HG03108 (cell line): ENCODE measurements around the gene IRF2BP1.
"Not testable (repeated sequence)": the region's sequence is repeated elsewhere in the genome, so short reads cannot be mapped to it uniquely, and the experiment has no call there.

Experiments
- ATAC-seq: cut with Tn5 transposase; IDR thresholded peaks from one replicate; pipeline ENCODE4 v1.9.1; 2021; ENCODE audit warnings: moderate library complexity; ENCODE audit not compliant: unreplicated experiment

The IRF2BP1 gene

DNA sequence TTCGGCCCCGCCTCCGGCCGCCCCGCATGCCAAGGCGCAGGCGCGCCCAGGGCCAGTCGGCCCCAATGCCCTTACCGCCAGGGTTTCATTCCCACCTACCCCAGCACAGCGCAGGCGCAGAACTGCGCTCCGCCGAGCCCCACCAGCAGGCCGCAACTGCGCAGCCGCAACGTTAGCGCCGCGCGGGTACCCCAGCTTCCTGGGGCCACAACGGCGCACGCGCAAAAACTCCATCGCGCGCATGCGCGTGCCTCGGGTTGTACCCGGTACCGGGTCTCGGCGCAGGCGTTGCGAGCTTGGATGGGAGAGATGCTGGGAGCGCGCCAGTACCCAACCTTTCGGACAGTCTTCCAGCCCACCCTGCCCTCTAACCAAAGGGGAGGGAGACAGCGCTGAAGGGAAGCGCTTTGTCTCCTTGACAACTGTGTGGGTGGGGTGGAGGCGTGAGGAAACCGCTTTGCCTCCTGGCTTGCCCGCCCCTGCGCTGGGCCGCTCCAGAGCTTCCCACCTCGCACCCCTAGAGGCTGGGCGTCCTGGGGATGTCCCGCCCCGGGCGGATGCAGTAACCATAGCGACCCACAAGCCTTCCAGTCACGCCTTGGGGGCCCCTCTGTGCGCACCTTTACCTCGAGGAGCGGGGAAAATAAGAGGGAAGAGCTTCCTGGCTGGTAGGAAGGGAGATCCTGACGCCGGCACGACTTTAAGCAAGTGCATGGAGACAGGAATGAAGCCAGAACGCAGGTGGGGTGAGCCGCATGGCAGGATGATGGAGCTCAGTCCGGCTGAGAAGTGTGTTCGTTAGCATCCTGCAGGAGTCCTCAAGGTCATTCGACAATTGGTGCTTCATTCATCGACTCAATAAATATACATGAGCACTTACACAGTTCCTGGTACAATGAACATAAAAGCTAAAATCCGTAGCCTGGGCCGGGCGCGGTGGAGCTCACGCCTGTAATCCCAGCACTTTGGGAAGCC lies 17.0 kb upstream of the IRF2BP1 start:
- ATAC-seq: peak; percentile 85

GRCh38 chr19:45901912-45902650 lies 16.1 kb upstream of the IRF2BP1 start, which contains the start of gene MYPOP:
MYPOP (minus strand) TSS chr19:45902613; CDS start chr19:45901773, 840 bp downstream.
- ATAC-seq: no peak

DNA sequence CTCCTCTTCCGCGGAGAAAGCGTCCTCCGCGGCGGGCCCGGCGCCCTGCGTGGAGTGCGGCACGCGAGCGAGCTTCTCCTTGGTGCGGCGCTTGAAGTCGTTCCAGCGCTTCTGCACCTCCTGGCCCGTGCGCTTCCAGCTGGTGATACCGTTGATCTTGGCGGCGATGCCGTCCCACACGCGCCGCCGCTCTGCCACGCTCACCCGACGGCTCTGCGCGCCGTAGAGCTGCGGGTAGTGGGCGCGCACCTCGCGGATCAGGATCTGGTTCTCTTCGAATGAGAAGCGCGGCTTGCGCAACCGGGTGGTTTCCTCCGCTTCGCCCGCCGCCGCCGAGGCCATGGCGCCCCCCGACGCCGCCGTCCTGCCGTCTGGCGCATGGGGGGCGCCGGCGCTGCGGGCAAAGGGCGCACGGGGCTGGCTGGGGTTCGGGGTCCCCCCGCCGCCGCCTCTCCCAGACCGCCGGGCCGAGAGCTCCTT lies 15.5 kb upstream of the IRF2BP1 start:
- no peak for ATAC-seq

DNA sequence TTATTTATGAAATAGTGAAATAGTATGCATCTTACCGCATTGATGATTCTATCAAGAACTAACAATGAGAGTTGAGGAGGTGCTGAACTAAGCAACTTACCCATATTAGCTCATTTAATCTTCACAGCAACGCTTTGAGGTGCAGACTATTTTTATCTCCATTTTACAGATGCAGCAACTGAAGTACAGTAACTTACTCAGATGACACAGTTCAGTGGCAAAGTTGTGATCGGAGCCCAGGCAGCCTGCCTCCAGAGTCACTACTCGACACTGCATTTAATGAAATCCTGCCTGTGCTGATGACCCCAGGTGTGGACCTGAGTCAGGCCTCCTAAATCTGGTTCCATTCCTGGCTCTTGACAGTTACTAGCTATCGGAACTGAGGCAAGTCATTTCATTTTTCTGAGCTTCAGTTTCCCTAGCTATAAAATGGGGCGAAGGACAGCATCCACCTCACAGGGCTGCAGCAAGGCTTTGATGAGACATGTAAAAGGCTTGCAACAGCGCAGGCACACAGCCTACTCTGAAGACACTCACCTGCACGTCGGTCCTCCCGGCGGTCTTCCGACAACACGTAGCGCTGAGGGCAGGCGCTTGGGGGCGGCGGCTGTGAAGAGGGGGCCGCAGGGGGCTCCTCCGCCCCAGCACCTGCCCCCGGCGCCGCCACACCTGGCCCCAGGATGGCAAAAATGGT lies 14.9 kb upstream of the IRF2BP1 start:
- ATAC-seq: no peak

GRCh38 chr19:45899919-45900589 lies 14.1 kb upstream of the IRF2BP1 start:
- ATAC-seq: no peak

DNA sequence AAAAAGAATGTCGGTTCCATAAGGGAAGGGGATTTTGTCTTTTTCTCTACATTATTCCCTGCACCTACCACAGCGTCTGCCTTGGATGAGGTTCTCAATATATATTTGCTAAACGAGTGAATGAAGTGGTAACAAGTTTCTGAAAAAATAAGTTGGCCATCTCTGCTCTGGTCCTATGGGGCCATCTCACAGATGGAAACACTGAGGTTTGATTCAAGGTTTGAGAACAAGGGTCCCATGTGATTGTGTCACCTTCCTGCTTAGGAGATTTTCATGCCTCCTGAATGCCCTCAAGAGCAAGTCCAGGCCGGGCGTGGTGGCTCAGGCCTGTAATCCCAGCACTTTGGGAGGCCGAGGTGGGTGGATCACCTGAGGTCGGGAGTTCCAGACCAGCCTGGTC lies 13.3 kb upstream of the IRF2BP1 start:
- ATAC-seq: no peak

DNA sequence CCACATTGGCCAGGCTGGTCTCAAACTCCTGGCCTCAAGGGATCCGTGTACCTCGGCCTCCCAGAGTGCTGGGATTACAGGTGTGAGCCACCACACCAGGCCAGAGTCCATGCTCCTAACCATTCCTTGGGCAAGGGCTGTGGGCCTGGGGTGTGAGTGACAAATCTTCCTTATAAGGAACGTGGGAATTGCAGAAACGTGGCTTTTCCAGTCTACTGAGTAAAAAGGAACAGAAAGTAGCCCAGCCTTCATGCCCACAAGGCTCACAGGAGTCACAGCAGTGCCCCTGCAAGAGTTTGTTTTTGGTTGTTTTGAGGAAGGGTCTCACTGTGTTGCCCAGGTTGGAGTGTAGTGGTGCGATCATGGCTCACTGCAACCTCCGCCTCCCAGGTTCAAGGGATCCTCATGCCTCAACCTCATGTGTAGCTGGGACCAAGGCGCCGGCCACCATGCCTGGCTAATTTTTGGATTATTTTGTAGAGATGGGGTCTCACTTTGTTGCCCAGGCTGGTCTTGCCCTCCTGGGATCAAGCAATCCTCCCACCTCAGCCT lies 11.4 kb upstream of the IRF2BP1 start:
- no peak for ATAC-seq

DNA sequence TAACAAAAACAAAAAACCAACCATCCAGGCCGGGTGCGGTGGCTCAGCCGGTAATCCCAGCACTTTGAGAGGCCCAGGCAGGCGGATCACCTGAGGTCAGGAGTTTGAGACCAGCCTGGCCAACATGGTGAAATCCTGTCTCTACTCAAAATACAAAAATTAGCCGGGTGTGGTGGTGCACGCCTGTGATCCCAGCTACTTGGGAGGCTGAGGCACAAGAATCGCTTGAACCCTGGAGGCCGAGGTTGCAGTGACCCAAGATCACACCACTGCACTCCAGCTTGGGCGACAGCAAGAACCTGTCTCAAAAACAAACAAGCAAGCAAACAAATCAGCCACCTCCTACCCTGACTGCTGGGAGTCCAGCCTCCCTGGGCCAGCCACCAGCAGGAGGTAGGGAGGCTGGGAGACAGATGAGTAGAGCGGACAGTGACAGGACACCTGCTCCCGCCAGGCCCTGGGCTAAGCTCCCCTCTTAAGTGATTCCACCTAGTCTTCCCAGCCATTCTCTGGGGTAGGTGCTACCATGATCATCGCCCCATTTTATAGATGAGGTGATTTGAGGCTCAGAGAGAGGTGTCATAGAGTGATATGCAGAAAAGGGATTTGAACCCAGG lies 10.2 kb upstream of the IRF2BP1 start:
- ATAC-seq: not testable (repeated sequence)

DNA sequence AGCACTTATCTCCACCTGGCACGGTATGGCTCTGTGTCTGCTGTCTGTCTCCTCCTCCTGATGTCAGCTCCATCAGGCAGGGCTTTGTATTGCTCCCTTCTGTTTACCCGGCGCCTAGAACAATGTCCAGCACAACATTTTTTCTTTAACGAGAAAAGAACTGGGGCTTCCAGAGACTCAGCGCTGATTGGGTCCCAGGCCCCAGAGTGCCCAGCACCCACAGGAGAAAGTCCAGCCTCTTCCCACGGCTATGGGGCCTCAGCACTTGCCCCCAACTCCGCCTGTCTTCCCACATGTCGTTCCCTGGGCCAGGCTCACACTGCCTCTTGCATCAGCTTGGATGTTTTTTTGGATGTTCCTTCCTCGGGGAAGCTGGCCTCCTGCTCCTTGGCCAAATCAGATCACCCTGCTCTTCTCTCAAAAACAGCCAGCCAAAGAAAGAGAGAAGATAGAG lies 9.6 kb upstream of the IRF2BP1 start:
- ATAC-seq: no peak

GRCh38 chr19:45890877-45891276 lies 4.9 kb upstream of the IRF2BP1 start:
- no peak for ATAC-seq

- ATAC-seq: no peak
Measured at GRCh38 chr19:45889210-45889885, 3.4 kb upstream of the IRF2BP1 start.

DNA sequence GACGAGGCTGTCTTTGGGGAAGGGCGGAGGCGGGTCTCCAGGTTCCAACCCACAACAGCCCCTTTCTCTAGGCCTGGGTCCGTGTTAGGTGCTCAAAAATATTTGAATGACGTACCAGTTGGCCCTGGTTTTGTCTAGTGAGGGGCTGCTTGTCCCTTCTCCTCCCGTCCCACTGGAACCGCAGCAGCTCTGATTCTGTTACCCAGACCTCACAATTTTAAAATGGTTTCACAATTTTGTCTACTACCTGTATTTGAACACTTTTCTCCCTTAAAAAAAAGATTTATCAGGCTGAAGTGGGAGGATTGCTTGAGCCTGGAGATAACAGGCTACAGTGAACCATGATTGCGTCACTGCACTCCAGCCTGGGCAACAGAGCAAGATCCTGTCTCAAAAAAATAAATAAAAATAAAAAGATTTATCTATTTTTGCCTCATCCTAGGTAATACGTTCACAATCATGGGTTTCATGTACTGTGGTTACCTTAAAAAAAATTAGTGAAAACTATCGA lies 1.3 kb upstream of the IRF2BP1 start:
- no peak for ATAC-seq

GRCh38 chr19:45886427-45887199 lies 672 bp upstream of the IRF2BP1 start:
- ATAC-seq: peak; percentile 44

DNA sequence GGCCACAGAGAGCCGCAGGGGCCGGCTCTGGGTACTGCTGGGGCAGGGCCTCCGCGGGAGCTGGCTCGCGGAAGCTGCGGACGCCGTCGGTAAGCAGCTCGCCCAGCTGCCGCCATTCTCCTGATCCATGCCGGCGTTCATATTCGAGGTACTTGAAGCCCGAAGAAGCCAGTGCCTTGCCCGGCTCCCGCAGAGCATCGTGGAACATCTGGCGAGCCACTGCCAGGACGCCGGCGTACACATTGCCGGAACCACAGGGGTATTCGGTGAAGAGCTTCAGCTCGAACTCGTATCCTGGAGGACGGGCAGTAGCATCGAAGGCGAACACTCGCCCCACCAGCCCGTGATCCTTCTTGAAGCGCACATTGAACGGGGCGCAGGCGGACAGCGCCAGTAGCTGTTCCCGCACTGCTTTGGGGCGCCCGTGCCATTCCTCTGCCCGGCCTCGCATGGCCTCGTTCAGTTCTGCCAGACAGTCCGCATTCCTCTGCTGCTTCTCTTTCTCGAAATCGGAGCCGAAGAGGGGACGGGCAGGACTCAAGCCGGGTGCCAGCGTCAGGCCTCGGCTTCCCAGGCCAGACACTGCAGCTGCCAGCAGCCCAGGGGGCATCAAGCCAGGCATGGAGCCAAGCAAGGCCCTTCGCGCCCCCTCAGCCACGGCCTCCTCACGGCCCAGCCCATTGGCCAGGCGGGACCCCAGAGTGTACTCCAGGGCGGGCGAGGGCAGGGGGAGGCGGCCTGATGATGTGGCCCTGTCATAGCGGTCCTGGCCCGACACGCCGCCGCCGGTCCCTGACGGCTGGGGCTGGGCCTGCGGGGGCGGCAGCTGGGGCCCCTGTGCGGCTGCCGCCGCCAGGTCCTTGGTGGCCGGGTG lies 1.0 kb downstream of the IRF2BP1 start:
- no peak for ATAC-seq

GRCh38 chr19:45883881-45884681 lies 1.9 kb downstream of the IRF2BP1 start:
- ATAC-seq: no peak

GRCh38 chr19:45883586-45883880 lies 2.4 kb downstream of the IRF2BP1 start:
- no peak for ATAC-seq
